Heart right ventricle (tissue), 12 donors: ENCODE measurements around the gene PCDHA7. TPM values are rescaled to one million over a fixed set of nuclear protein-coding genes. Genes with fewer than 3 reads are reported as not detected.

Source experiments
- polyA plus RNA-seq, 2 donors: library from polyadenylated mRNA; stranded (reverse); fragments of 200-250 nt; gene quantifications; one replicate each; pipeline ENCODE4 v1.2.3, GENCODE V29; 2013
- total RNA-seq, 10 donors: library from RNA; stranded (reverse); fragmentation: NEBNext Ultra II Directional in 3 of 10; extraction: Animal tissue kit (Norgen Biotek cat#: 25700) in 3 of 10; gene quantifications; one replicate each; pipeline versions ENCODE4 v1.2.1 to v1.2.4, GENCODE V29; 2021 to 2023
- donor health status: ischemic (EF 13 %, LVEDD 7.1; RV severe dilation, severe dysfunction).
- donor health status: healthy with polysubstance abuse.
- donor health status: DM: no; HTN: yes; CAD: no.
- donor health status: DM: no; HTN: no; CAD: no.
- donor health status: ischemic (EF 25% LVEDD 6.9; RV normal size, moderate dysfunction).
- donor health status: ischemic (EF 25% LVEDD 5.7; RV mildly dilated, moderate dysfunction).
- donor health status: healthy.
- donor health status: nonischemic (EF 11% LVEDD 7.7; RV severe dilation, severe dysfunction).
- donor health status: DM: yes; HTN: yes; CAD: no.
- donor health status: PGD.
- donor health status: ischemic (EF 29% LVEDD 5.4; RV normal size, mild dysfunction).
- donor health status: nonischemic (EF 23%, LVEDD 6.1; RV moderate dilation, normal function).

The PCDHA7 gene
- total and polyA plus RNA-seq, 12 donors: 0.01 to 0.15 (median 0.09) TPM; not detected in 8

Other genes with a start within 250 kb of the PCDHA7 start
- 100 to 1,000 TPM in 1 of 10 donors, 10 to 100 TPM in 9; 10.8 to 137 (median 20.3) TPM for gene CD14, start 201.1 kb upstream of the PCDHA7 start, total RNA-seq
- 10 to 100 TPM; 14.0 to 30.1 TPM for gene CD14, start 201.1 kb upstream of the PCDHA7 start, polyA plus RNA-seq
- gene TMCO6, start 194.8 kb upstream of the PCDHA7 start, total RNA-seq: 1 to 10 TPM; 1.6 to 5.2 (median 3.2) TPM
- gene TMCO6, start 194.8 kb upstream of the PCDHA7 start, polyA plus RNA-seq: 1 to 10 TPM; 6.2 to 7.9 TPM
- 100 to 1,000 TPM in 9 of 10 donors, 10 to 100 TPM in 1; 96.8 to 150 (median 119) TPM for gene NDUFA2, start 186.6 kb upstream of the PCDHA7 start, total RNA-seq
- 100 to 1,000 TPM; 291 to 569 TPM for gene NDUFA2, start 186.6 kb upstream of the PCDHA7 start, polyA plus RNA-seq
- 10 to 100 TPM; 67.5 to 88.5 (median 74.3) TPM for gene IK, start 186.4 kb upstream of the PCDHA7 start, total RNA-seq
- 10 to 100 TPM; 43.0 to 77.7 TPM for gene IK, start 186.4 kb upstream of the PCDHA7 start, polyA plus RNA-seq
- gene WDR55, start 169.4 kb upstream of the PCDHA7 start, total RNA-seq: 10 to 100 TPM; 10.5 to 14.5 (median 12.2) TPM
- gene WDR55, start 169.4 kb upstream of the PCDHA7 start, polyA plus RNA-seq: 10 to 100 TPM; 12.2 to 15.7 TPM
- gene DND1, start 160.7 kb upstream of the PCDHA7 start, total RNA-seq: under 1 TPM in 9 of 10 donors, not detected in 1; 0.17 to 0.60 (median 0.30) TPM
- 1 to 10 TPM in 1 of 2 donors, under 1 TPM in 1; 0.81 to 2.0 TPM for gene DND1, start 160.7 kb upstream of the PCDHA7 start, polyA plus RNA-seq
- gene HARS1, start 142.9 kb upstream of the PCDHA7 start, total RNA-seq: 10 to 100 TPM; 30.3 to 41.8 (median 35.8) TPM
- 10 to 100 TPM; 52.7 to 53.2 TPM for gene HARS1, start 142.9 kb upstream of the PCDHA7 start, polyA plus RNA-seq
- 10 to 100 TPM; 23.3 to 37.3 (median 30.0) TPM for gene HARS2, start 142.8 kb upstream of the PCDHA7 start, total RNA-seq
- 10 to 100 TPM; 19.2 to 24.9 TPM for gene HARS2, start 142.8 kb upstream of the PCDHA7 start, polyA plus RNA-seq
- gene ZMAT2, start 133.8 kb upstream of the PCDHA7 start, total RNA-seq: 10 to 100 TPM; 27.9 to 41.4 (median 33.6) TPM
- 10 to 100 TPM; 48.7 to 73.4 TPM for gene ZMAT2, start 133.8 kb upstream of the PCDHA7 start, polyA plus RNA-seq
- gene PCDHA1, start 48.1 kb upstream of the PCDHA7 start, total RNA-seq: under 1 TPM in 1 of 10 donors, not detected in 9; 0.09 TPM
- gene PCDHA1, start 48.1 kb upstream of the PCDHA7 start, polyA plus RNA-seq: under 1 TPM in 1 of 2 donors, not detected in 1; 0.07 TPM
- under 1 TPM in 2 of 10 donors, not detected in 8; 0.07 to 0.17 TPM for gene PCDHA2, start 39.4 kb upstream of the PCDHA7 start, total RNA-seq
- gene PCDHA2, start 39.4 kb upstream of the PCDHA7 start, polyA plus RNA-seq: not detected
- gene PCDHA3, start 33.2 kb upstream of the PCDHA7 start, total RNA-seq: under 1 TPM in 6 of 10 donors, not detected in 4; 0.07 to 0.17 (median 0.11) TPM
- under 1 TPM in 1 of 2 donors, not detected in 1; 0.03 TPM for gene PCDHA3, start 33.2 kb upstream of the PCDHA7 start, polyA plus RNA-seq
- under 1 TPM in 7 of 10 donors, not detected in 3; 0.07 to 0.21 (median 0.08) TPM for gene PCDHA4, start 27.2 kb upstream of the PCDHA7 start, total RNA-seq
- under 1 TPM in 1 of 2 donors, not detected in 1; 0.01 TPM for gene PCDHA4, start 27.2 kb upstream of the PCDHA7 start, polyA plus RNA-seq
- under 1 TPM in 4 of 10 donors, not detected in 6; 0.07 to 0.11 (median 0.08) TPM for gene PCDHA5, start 12.7 kb upstream of the PCDHA7 start, total RNA-seq
- gene PCDHA5, start 12.7 kb upstream of the PCDHA7 start, polyA plus RNA-seq: not detected
- under 1 TPM in 3 of 10 donors, not detected in 7; 0.14 to 0.31 (median 0.18) TPM for gene PCDHA6, start 6.3 kb upstream of the PCDHA7 start, total RNA-seq
- not detected for gene PCDHA6, start 6.3 kb upstream of the PCDHA7 start, polyA plus RNA-seq
- under 1 TPM in 2 of 10 donors, not detected in 8; 0.04 to 0.13 TPM for gene PCDHA8, start 6.9 kb downstream of the PCDHA7 start, total RNA-seq
- not detected for gene PCDHA8, start 6.9 kb downstream of the PCDHA7 start, polyA plus RNA-seq
- gene PCDHA9, start 14.1 kb downstream of the PCDHA7 start, total RNA-seq: under 1 TPM in 4 of 10 donors, not detected in 6; 0.05 to 0.15 (median 0.07) TPM
- gene PCDHA9, start 14.1 kb downstream of the PCDHA7 start, polyA plus RNA-seq: not detected
- gene PCDHA10, start 21.6 kb downstream of the PCDHA7 start, total RNA-seq: under 1 TPM in 7 of 10 donors, not detected in 3; 0.02 to 0.37 (median 0.07) TPM
- gene PCDHA10, start 21.6 kb downstream of the PCDHA7 start, polyA plus RNA-seq: under 1 TPM in 1 of 2 donors, not detected in 1; under 0.01 TPM
- under 1 TPM in 1 of 10 donors, not detected in 9; 0.07 TPM for gene PCDHA11, start 34.7 kb downstream of the PCDHA7 start, total RNA-seq
- not detected for gene PCDHA11, start 34.7 kb downstream of the PCDHA7 start, polyA plus RNA-seq
- gene PCDHA12, start 41.0 kb downstream of the PCDHA7 start, total RNA-seq: under 1 TPM in 1 of 10 donors, not detected in 9; 0.11 TPM
- gene PCDHA12, start 41.0 kb downstream of the PCDHA7 start, polyA plus RNA-seq: under 1 TPM in 1 of 2 donors, not detected in 1; 0.01 TPM
- not detected for gene PCDHA13, start 47.9 kb downstream of the PCDHA7 start, total RNA-seq
- gene PCDHA13, start 47.9 kb downstream of the PCDHA7 start, polyA plus RNA-seq: not detected
- gene PCDHAC1, start 92.0 kb downstream of the PCDHA7 start, total RNA-seq: under 1 TPM in 6 of 10 donors, not detected in 4; 0.05 to 0.18 (median 0.09) TPM
- gene PCDHAC1, start 92.0 kb downstream of the PCDHA7 start, polyA plus RNA-seq: not detected
- 1 to 10 TPM in 2 of 10 donors, under 1 TPM in 7, not detected in 1; 0.12 to 1.6 (median 0.34) TPM for gene PCDHAC2, start 132.2 kb downstream of the PCDHA7 start, total RNA-seq
- under 1 TPM in 1 of 2 donors, not detected in 1; 0.04 TPM for gene PCDHAC2, start 132.2 kb downstream of the PCDHA7 start, polyA plus RNA-seq
- gene PCDHB1, start 217.1 kb downstream of the PCDHA7 start, total RNA-seq: not detected
- gene PCDHB1, start 217.1 kb downstream of the PCDHA7 start, polyA plus RNA-seq: not detected